Vagina (tissue), 2 donors: ENCODE measurements around the gene TMEM52.

ENCODE experiments used
- POLR2A ChIP-seq, 2 donors: fragments of 450-650 bp; IDR thresholded peaks; one replicate each; pipeline ENCODE4 v1.6.1; 2017; ENCODE audit warnings: antibody characterized with exemption in 2 of 2, mild to moderate bottlenecking in 2 of 2, moderate library complexity in 2 of 2
- TF ChIP-seq, protein P1 (sequence below), 3 experiments: fragments of 450-650 bp in 2 of 3; fragments of 200-600 bp in 1 of 3; sonication (generic) in 1 of 3; IDR thresholded peaks; one replicate each; pipeline ENCODE4 v1.5.1; 2017 to 2019; ENCODE audit warnings: antibody characterized with exemption in 3 of 3, mild to moderate bottlenecking in 2 of 3, moderate library complexity in 2 of 3

- no peak for TF ChIP-seq POLR2A (IDR thresholded peaks at IDR 0.05)
- TF ChIP-seq, protein P1, sequence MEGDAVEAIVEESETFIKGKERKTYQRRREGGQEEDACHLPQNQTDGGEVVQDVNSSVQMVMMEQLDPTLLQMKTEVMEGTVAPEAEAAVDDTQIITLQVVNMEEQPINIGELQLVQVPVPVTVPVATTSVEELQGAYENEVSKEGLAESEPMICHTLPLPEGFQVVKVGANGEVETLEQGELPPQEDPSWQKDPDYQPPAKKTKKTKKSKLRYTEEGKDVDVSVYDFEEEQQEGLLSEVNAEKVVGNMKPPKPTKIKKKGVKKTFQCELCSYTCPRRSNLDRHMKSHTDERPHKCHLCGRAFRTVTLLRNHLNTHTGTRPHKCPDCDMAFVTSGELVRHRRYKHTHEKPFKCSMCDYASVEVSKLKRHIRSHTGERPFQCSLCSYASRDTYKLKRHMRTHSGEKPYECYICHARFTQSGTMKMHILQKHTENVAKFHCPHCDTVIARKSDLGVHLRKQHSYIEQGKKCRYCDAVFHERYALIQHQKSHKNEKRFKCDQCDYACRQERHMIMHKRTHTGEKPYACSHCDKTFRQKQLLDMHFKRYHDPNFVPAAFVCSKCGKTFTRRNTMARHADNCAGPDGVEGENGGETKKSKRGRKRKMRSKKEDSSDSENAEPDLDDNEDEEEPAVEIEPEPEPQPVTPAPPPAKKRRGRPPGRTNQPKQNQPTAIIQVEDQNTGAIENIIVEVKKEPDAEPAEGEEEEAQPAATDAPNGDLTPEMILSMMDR (IDR thresholded peaks at IDR 0.05), result no peak
These were observed 3.9 kb downstream of the TMEM52 start, which contains the start of gene CALML6 for GRCh38 chr1:1914971-1915692.
